A673 (cell line): ENCODE results near the gene PTPN14. TPM values are rescaled to one million over a fixed set of nuclear protein-coding genes. Genes with fewer than 3 reads are reported as not detected.

Source experiments
- BruUV-seq: library from RNA; stranded (reverse); fragments of 400-500 nt; replicated peaks from 2 replicates; lab custom pipeline; 2021; lab: Mats Ljungman, UMichigan
- CTCF ChIA-PET: fragments of 300-600 bp; sonication (Branson Sonifier 250); formaldehyde crosslinking; loops from one replicate; lab custom pipeline; 2022; ENCODE audit warnings: antibody characterized with exemption; lab: Charles Lee
- POLR2A ChIA-PET: fragments of 300-600 bp; sonication (Branson Sonifier 250); formaldehyde crosslinking; loops from one replicate; lab custom pipeline; 2022; ENCODE audit warnings: antibody characterized with exemption; ENCODE audit not compliant: low non-redundant PET; lab: Charles Lee
- DNase-seq: peaks from one replicate; pipeline ENCODE4 v3.0.0-alpha.2; 2015; ENCODE audit warnings: low spot score
- H3K27ac ChIP-seq: fragments of 200-600 bp; sonication (generic); 2 replicates; pipeline ENCODE4 v1.5.1; 2016; ENCODE audit warnings: mixed run types, low read depth, mild to moderate bottlenecking, mixed read lengths, antibody characterized with exemption, low read length; ENCODE audit not compliant: poor library complexity, severe bottlenecking
- H3K27me3 ChIP-seq: fragments of 200-600 bp; sonication (generic); replicated peaks from 2 replicates; pipeline ENCODE4 v1.6.1; 2017; ENCODE audit warnings: mixed run types, low read depth, mild to moderate bottlenecking, mixed read lengths, antibody characterized with exemption, low read length; ENCODE audit not compliant: insufficient read depth, poor library complexity
- H3K36me3 ChIP-seq: fragments of 200-600 bp; sonication (generic); 2 replicates; pipeline ENCODE4 v1.6.1; 2016; ENCODE audit warnings: mixed run types, mild to moderate bottlenecking, mixed read lengths, antibody characterized with exemption, low read length; ENCODE audit not compliant: insufficient read depth, poor library complexity, severe bottlenecking
- H3K4me1 ChIP-seq: fragments of 200-600 bp; sonication (generic); 2 replicates; pipeline ENCODE4 v1.6.1; 2017; ENCODE audit warnings: mixed run types, mild to moderate bottlenecking, mixed read lengths, antibody characterized with exemption, low read length; ENCODE audit not compliant: insufficient read depth, poor library complexity, severe bottlenecking
- H3K4me3 ChIP-seq: fragments of 200-600 bp; sonication (generic); 2 replicates; pipeline ENCODE4 v1.5.1; 2016; ENCODE audit warnings: low read depth, mixed run types, mild to moderate bottlenecking, mixed read lengths, low read length; ENCODE audit not compliant: poor library complexity, severe bottlenecking
- H3K9me3 ChIP-seq: fragments of 200-600 bp; sonication (generic); 2 replicates; pipeline ENCODE4 v1.6.1; 2016; ENCODE audit warnings: mixed run types, low read depth, mild to moderate bottlenecking, mixed read lengths, antibody characterized with exemption, low read length; ENCODE audit not compliant: poor library complexity, severe bottlenecking
- CTCF ChIP-seq: fragments of 300-800, 200-600 bp; sonication (generic); conservative IDR thresholded peaks from 2 replicates; pipeline ENCODE4 v1.5.1; 2017; ENCODE audit warnings: low read depth, mild to moderate bottlenecking, antibody characterized with exemption, low read length, moderate library complexity, mixed read lengths
- EZH2 ChIP-seq: fragments of 200-600 bp; sonication (generic); IDR thresholded peaks from 2 replicates; pipeline ENCODE4 v1.6.1; 2017; ENCODE audit warnings: borderline replicate concordance, low read depth, mild to moderate bottlenecking, mixed read lengths, antibody characterized with exemption, low read length; ENCODE audit not compliant: poor library complexity, severe bottlenecking
- intact Hi-C: fragments of 100-400 bp; cut with micrococcal nuclease; formaldehyde crosslinking; loops from one replicate; pipeline ENCODE4 v1.10.0; 2022; ENCODE audit not compliant: unreplicated experiment
- total RNA-seq: library from RNA; stranded (reverse); gene quantifications from 2 replicates; pipeline ENCODE4 v1.2.3, GENCODE V29; 2021

PTPN14 gene
- total RNA-seq, 1 experiment from 2014 or later: 114 TPM

- TF ChIP-seq CTCF: no peak
- TF ChIP-seq EZH2: no peak
- CTCF ChIA-PET: no interaction called here
- POLR2A ChIA-PET: no interaction called here
- DNase-seq: no peak
- no peaks in the 10 kb centered on the region for H3K36me3 ChIP-seq
- H3K27me3 ChIP-seq: no peaks in the 10 kb centered on the region
- BruUV-seq: no TSS peak
- H3K4me3 ChIP-seq: no peak overlapping the region
- H3K4me1 ChIP-seq: peaks cover 65% of the 10 kb centered on the region
- intact Hi-C loops: no loop called here
- no peaks in the 10 kb centered on the region for H3K9me3 ChIP-seq
- H3K27ac ChIP-seq: no peak overlapping the region
Measured at GRCh38 chr1:214546084-214546483, 5.3 kb downstream of the PTPN14 start.

GRCh38 chr1:214545293-214545692 is 6.1 kb downstream of the PTPN14 start:
- TF ChIP-seq CTCF (no peak), EZH2 (no peak)
- no peaks in the 10 kb centered on the region for H3K9me3 ChIP-seq
- H3K4me1 ChIP-seq: peaks cover 73% of the 10 kb centered on the region
- CTCF ChIA-PET: no interaction called here
- H3K4me3 ChIP-seq: no peak overlapping the region
- no peaks in the 10 kb centered on the region for H3K36me3 ChIP-seq
- POLR2A ChIA-PET: no interaction called here
- BruUV-seq: no TSS peak
- no peak for DNase-seq
- H3K27ac ChIP-seq: no peak overlapping the region
- intact Hi-C loops: no loop called here
- H3K27me3 ChIP-seq: no peaks in the 10 kb centered on the region

GRCh38 chr1:214544791-214545190 is 6.6 kb downstream of the PTPN14 start:
- no TSS peak for BruUV-seq
- Histone ChIP-seq H3K4me3 (no peak overlapping the region), H3K27me3 (no peaks in the 10 kb centered on the region), H3K9me3 (no peaks in the 10 kb centered on the region), H3K4me1 (peaks cover 78% of the 10 kb centered on the region), H3K36me3 (no peaks in the 10 kb centered on the region), H3K27ac (no peak overlapping the region)
- DNase-seq: no peak
- intact Hi-C loops: no loop called here
- TF ChIP-seq CTCF (no peak), EZH2 (no peak)
- ChIA-PET POLR2A (no interaction called here), CTCF (no interaction called here)
